ENCODE data around the gene INHBE. TPM values are rescaled to one million over a fixed set of nuclear protein-coding genes. Genes with fewer than 3 reads are reported as not detected.
"Not testable (repeated sequence)": the region's sequence is repeated elsewhere in the genome, so short reads cannot be mapped to it uniquely, and the experiment has no call there.

The INHBE gene
- total RNA-seq, 6 experiments from 2014 or later, result 0.12 to 0.34 (median 0.18) TPM; not detected in 1

DNA sequence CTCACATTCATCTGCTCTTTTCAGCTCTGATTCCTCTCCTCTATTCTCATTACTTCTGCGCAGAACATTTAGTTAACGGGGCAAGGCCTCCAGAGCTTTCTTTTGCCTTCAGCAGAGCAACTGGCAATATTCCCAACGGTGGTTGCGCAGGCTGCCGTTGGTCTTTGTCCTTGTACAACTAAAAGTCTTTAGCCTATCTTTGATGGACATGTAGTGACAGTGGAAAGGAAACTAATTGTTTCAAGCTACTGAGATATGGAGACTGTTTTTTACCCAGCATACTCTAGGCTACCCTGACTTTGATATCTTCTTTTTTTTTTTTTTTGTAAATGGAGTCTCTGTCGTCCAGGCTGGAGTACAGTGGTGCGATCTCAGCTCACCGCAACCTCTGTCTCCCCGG lies 36.9 kb upstream of the INHBE start:
- peaks cover 12% of the 10 kb centered on the region; the same call in 1 of the 2 replicates for H3K36me3 Mint-ChIP-seq (ENCODE audit: low read depth)
- peak overlapping the region; percentile 3; the same call in 1 of the 2 replicates for H3K27ac Mint-ChIP-seq

DNA sequence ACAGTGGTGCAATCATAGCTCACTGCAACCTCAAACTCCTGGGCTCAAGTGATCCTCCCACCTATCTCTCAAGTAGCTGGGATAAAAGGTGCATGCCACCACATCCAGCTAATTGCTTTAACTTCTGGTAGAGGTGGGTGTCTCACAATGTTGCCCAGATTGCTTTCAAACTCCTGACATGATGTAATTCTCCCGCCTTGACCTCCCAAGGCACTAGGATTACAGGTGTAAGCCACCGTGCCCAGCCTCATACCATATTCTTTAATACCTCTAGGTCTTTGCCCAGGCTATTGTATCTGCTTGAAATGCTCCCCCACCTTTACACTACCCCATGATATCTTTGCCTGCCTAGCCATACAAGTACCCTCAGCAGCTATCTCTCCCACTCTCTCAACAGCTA lies 35.6 kb upstream of the INHBE start:
- H3K4me3 Mint-ChIP-seq, result no peak overlapping the region
- TF ChIP-seq, protein P1, sequence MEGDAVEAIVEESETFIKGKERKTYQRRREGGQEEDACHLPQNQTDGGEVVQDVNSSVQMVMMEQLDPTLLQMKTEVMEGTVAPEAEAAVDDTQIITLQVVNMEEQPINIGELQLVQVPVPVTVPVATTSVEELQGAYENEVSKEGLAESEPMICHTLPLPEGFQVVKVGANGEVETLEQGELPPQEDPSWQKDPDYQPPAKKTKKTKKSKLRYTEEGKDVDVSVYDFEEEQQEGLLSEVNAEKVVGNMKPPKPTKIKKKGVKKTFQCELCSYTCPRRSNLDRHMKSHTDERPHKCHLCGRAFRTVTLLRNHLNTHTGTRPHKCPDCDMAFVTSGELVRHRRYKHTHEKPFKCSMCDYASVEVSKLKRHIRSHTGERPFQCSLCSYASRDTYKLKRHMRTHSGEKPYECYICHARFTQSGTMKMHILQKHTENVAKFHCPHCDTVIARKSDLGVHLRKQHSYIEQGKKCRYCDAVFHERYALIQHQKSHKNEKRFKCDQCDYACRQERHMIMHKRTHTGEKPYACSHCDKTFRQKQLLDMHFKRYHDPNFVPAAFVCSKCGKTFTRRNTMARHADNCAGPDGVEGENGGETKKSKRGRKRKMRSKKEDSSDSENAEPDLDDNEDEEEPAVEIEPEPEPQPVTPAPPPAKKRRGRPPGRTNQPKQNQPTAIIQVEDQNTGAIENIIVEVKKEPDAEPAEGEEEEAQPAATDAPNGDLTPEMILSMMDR (IDR thresholded peaks at IDR 0.05), result no peak
- no peak for DNase-seq
- H3K27me3 Mint-ChIP-seq (ENCODE audit: insufficient read depth), result no peaks in the 10 kb centered on the region; the same call in 1 of the 2 replicates
- H3K27ac Mint-ChIP-seq, result no peak overlapping the region
- H3K36me3 Mint-ChIP-seq (ENCODE audit: low read depth), result peaks cover 16% of the 10 kb centered on the region
- H3K4me1 Mint-ChIP-seq (ENCODE audit: low read depth), result peaks cover 41% of the 10 kb centered on the region
- no peaks in the 10 kb centered on the region for H3K9me3 Mint-ChIP-seq

More for the DNA sequence above, 36.9 kb upstream of the INHBE start:
- Mint-ChIP-seq H3K27me3 (ENCODE audit: insufficient read depth) (no peaks in the 10 kb centered on the region; the same call in 1 of the 2 replicates), H3K4me3 (no peak overlapping the region), H3K9me3 (no peaks in the 10 kb centered on the region), H3K4me1 (ENCODE audit: low read depth) (peaks cover 41% of the 10 kb centered on the region)
- no peak for DNase-seq
- TF ChIP-seq, protein P1 (IDR thresholded peaks at IDR 0.05), result no peak

DNA sequence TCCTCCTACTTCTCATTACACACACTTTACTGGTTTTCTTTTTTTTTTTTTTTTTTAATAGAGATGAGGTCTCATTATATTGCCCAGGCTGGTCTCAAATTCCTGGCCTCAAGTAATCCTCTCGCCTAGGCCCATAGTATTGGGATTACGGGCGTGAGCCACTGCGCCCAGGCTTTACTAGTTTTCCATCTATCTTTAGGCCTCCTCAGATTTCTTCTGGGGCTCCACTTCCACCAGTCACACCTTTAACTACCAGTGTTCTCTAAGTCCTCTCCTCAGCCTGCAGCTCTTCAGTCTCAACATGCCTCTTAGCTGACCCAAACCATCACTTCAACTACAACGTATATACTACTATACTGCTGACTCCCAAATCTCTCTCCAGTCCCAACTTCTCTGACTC lies 34.6 kb upstream of the INHBE start:
- H3K36me3 Mint-ChIP-seq (ENCODE audit: low read depth), result peaks cover 17% of the 10 kb centered on the region
- H3K27me3 Mint-ChIP-seq (ENCODE audit: insufficient read depth), result no peaks in the 10 kb centered on the region; the same call in 1 of the 2 replicates
- peaks cover 36% of the 10 kb centered on the region for H3K4me1 Mint-ChIP-seq (ENCODE audit: low read depth)
- H3K9me3 Mint-ChIP-seq, result no peaks in the 10 kb centered on the region
- no peak overlapping the region for H3K27ac Mint-ChIP-seq
- DNase-seq, result no peak
- H3K4me3 Mint-ChIP-seq, result no peak overlapping the region
- TF ChIP-seq, protein P1 (IDR thresholded peaks at IDR 0.05), result no peak

DNA sequence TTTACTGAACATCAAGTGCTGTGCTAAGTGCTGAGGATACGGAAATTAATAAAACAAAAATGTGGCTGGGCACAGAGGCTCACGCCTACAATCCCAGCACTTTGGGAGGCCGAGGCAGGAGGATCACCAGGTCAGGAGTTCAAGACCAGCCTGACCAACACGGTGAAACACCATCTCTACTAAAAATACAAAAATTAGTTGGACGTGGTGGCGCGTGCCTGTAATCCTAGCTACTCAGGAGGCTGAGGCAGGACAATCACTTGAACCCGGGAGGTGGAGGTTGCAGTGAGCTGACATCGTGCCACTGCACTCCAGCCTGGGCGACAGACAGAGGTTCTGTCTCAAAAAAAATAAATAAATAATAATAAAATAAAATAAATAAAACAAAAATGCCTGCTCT lies 28.2 kb upstream of the INHBE start:
- not testable (repeated sequence) for H3K4me3 Mint-ChIP-seq; DNase-seq; H3K27me3 Mint-ChIP-seq (ENCODE audit: insufficient read depth); H3K27ac Mint-ChIP-seq; H3K9me3 Mint-ChIP-seq
- H3K4me1 Mint-ChIP-seq (ENCODE audit: low read depth), result peaks cover 22% of the 10 kb centered on the region
- H3K36me3 Mint-ChIP-seq (ENCODE audit: low read depth), result peaks cover 13% of the 10 kb centered on the region

DNA sequence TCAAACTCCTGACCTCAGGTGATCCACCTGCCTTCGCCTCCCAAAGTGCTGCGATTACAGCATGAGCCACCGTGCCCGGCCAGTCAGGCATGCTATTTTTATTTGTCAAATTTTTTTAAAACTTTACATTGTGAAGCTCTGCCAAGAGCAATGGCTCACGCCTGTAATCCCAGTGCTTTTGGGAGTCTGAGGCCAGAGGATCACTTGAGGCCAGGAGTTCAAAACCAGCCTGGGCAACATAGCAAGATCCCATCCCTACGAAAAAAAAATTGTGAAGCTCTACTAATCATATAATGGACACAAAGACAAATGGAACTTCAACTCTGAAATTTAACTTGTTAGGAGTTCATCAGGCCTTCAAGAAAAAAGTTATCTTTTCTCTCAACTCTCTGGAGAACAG lies 26.1 kb upstream of the INHBE start:
- H3K9me3 Mint-ChIP-seq, result no peaks in the 10 kb centered on the region
- peak overlapping the region; percentile 93 for H3K4me3 Mint-ChIP-seq
- peaks cover 5% of the 10 kb centered on the region for H3K36me3 Mint-ChIP-seq (ENCODE audit: low read depth)
- TF ChIP-seq, protein P1 (IDR thresholded peaks at IDR 0.05), result no peak
- H3K27me3 Mint-ChIP-seq (ENCODE audit: insufficient read depth), result no peaks in the 10 kb centered on the region; the same call in none of the 2 replicates
- peak overlapping the region; percentile 97 for H3K27ac Mint-ChIP-seq
- DNase-seq, result no peak
- H3K4me1 Mint-ChIP-seq (ENCODE audit: low read depth), result peaks cover 22% of the 10 kb centered on the region

DNA sequence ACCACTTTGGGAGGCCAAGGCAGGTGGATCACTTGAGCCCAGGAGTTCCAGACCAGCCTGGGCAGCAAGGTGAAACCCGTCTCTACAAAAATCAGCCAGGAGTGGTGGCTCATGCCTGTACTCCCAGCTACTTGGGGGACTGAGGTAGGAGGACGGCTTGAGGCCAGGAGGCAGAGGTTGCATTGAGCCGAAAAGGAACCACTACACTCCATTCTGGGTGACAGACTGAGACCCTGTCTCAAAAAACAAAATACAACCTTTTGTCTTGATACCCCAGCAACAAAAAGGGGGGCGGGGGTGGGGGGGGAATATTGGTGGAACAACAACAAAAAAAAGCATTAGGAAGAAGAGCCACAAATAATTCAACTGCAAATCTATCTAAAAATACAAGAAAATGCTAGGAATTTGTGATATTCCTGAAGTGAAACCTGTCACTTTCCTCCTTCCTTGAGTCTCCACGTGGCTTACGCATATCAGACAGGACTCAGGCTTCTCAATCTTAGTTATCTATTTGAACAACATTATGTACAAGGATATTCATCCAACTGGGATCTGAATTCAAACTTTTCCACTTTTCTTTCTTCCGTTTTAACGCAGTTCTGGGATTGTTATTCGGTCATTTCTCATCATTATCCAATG lies 25.5 kb upstream of the INHBE start:
- TF ChIP-seq, protein P1 (IDR thresholded peaks at IDR 0.05), result no peak
- Mint-ChIP-seq H3K4me1 (ENCODE audit: low read depth) (peaks cover 22% of the 10 kb centered on the region), H3K9me3 (no peaks in the 10 kb centered on the region), H3K27ac (peak overlapping the region; percentile 97), H3K4me3 (peak overlapping the region; percentile 93), H3K27me3 (ENCODE audit: insufficient read depth) (no peaks in the 10 kb centered on the region; the same call in none of the 2 replicates), H3K36me3 (ENCODE audit: low read depth) (peaks cover under 1% of the 10 kb centered on the region)
- no peak for DNase-seq

Data from HFFc6 (cell line).